GM12891 (cell line): Measurements from ENCODE around the gene CLCA2.

ENCODE experiments used
- DNase-seq: peaks from one replicate; pipeline ENCODE4 v3.0.0; 2011; ENCODE audit warnings: low spot score; ENCODE audit not compliant: insufficient read length
- FAIRE-seq: peaks from 2 replicates; lab custom pipeline; 2011; peaks lifted over from hg19 to GRCh38; lab: Jason Lieb, UNC
- PAX5 ChIP-seq: IDR thresholded peaks from 2 replicates; pipeline ENCODE4 v1.6.1; 2011; ENCODE audit warnings: low read length, moderate library complexity, mild to moderate bottlenecking; ENCODE audit not compliant: insufficient read depth, severe bottlenecking
- POLR2A ChIP-seq: IDR thresholded peaks from 2 replicates; pipeline ENCODE4 v1.6.1; 2011; ENCODE audit warnings: low read depth, low read length, control low read depth
- POLR2AphosphoS5 ChIP-seq: IDR thresholded peaks from 2 replicates; pipeline ENCODE4 v1.6.1; 2011; ENCODE audit warnings: low read depth, low read length, control low read depth
- POU2F2 ChIP-seq: IDR thresholded peaks from 2 replicates; pipeline ENCODE4 v1.6.1; 2011; ENCODE audit warnings: low read depth, mild to moderate bottlenecking, control low read depth, low read length, moderate library complexity
- SPI1 ChIP-seq: IDR thresholded peaks from 2 replicates; pipeline ENCODE4 v1.6.1; 2011; ENCODE audit warnings: low read depth, low read length, control low read depth
- TAF1 ChIP-seq: IDR thresholded peaks from 2 replicates; pipeline ENCODE4 v1.6.1; 2011; ENCODE audit warnings: low read depth, low read length, control low read depth

CLCA2 gene

DNA sequence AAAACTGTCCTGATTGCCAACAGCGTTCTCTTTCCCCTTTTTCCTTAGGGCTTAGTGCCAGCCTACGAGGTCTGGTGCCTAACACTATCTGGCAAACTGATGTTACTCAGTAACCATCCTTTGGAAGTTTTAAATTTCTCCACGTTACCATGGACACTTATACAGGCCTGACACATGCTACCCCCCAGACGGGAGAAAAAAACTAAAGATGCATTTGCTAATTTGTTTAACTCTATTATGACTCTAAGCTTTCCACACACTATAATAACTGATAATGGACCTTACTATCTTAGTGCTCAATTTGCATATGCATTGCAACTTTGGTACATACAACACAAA lies 81.6 kb downstream of the CLCA2 start:
- no peak for TF ChIP-seq TAF1
- TF ChIP-seq SPI1: no peak
- TF ChIP-seq POLR2AphosphoS5: no peak
- no peak for TF ChIP-seq POU2F2
- no peak for TF ChIP-seq POLR2A
- TF ChIP-seq PAX5: no peak
- DNase-seq (no peak), FAIRE-seq (no peak)
